K562 (cell line): Measurements from ENCODE around the gene EFHC2. TPM values are rescaled to one million over a fixed set of nuclear protein-coding genes. Genes with fewer than 3 reads are reported as not detected.

Source experiments
- ARHGAP35 ChIP-seq: fragments of 450-650 bp; IDR thresholded peaks from 2 replicates; pipeline ENCODE4 v1.6.1; 2018; ENCODE audit not compliant: partially characterized antibody
- CBX2 ChIP-seq: fragments of 200-600 bp; sonication (generic); IDR thresholded peaks from one replicate; pipeline ENCODE4 v1.6.1; 2012; ENCODE audit warnings: mild to moderate bottlenecking, low read length, inconsistent platforms; ENCODE audit not compliant: insufficient read depth, poor library complexity, severe bottlenecking
- CREB1 ChIP-seq, 2 experiments: sonication (generic) in 1 of 2; formaldehyde crosslinking in 1 of 2; IDR thresholded peaks; 2 replicates each; pipeline versions ENCODE4 v1.6.1 to v1.8.0; 2012 to 2022; ENCODE audit warnings: inconsistent platforms in 1 of 2, mild to moderate bottlenecking in 1 of 2, missing genetic modification reagents in 1 of 2, moderate library complexity in 1 of 2
- HCFC1 ChIP-seq: IDR thresholded peaks from 2 replicates; pipeline ENCODE4 v1.6.1; 2012; ENCODE audit warnings: low read depth, low read length, improper control_type of control experiment
- HMGN3 ChIP-seq: IDR thresholded peaks from 2 replicates; pipeline ENCODE4 v1.6.1; 2011; ENCODE audit warnings: borderline replicate concordance, low read depth, mild to moderate bottlenecking, mixed read lengths, low read length; ENCODE audit not compliant: insufficient read length; ENCODE audit errors: extremely low read depth
- HNRNPUL1 ChIP-seq: fragments of 200-400 bp; formaldehyde crosslinking; IDR thresholded peaks from 2 replicates; pipeline ENCODE4 v1.6.1; 2017; ENCODE audit warnings: low read length
- MTF1 ChIP-seq: fragments of 250-450 bp; sonication (Bioruptor Pico); IDR thresholded peaks from 2 replicates; pipeline ENCODE4 v1.9.0; 2021; ENCODE audit warnings: moderate library complexity, mild to moderate bottlenecking, inconsistent platforms, borderline replicate concordance
- NCOA6 ChIP-seq: fragments of 450-650 bp; IDR thresholded peaks from 2 replicates; pipeline ENCODE4 v1.6.1; 2017; ENCODE audit warnings: mild to moderate bottlenecking
- PHTF2 ChIP-seq: fragments of 250-450 bp; sonication (Bioruptor Pico); IDR thresholded peaks from 2 replicates; pipeline ENCODE4 v1.5.0; 2021; ENCODE audit warnings: mild to moderate bottlenecking
- TCF15 ChIP-seq: fragments of 250-450 bp; sonication (Bioruptor Pico); IDR thresholded peaks from 2 replicates; pipeline ENCODE4 v1.8.0; 2022; ENCODE audit warnings: moderate library complexity, mild to moderate bottlenecking, inconsistent platforms
- ZBTB11 ChIP-seq, 3 experiments: fragments of 200-800 bp in 1 of 3; fragments of 250-450 bp in 1 of 3; fragments of 450-650 bp in 1 of 3; sonication (Bioruptor Pico) in 1 of 3; sonication (Bioruptor generic) in 1 of 3; formaldehyde crosslinking in 1 of 3; IDR thresholded peaks; 2 replicates each; pipeline versions ENCODE4 v1.6.1 to v1.8.0; 2016 to 2022; ENCODE audit warnings: mild to moderate bottlenecking in 2 of 3, missing genetic modification characterization in 2 of 3, missing compliant biosample characterization in 1 of 3, moderate library complexity in 1 of 3
- ZNF12 ChIP-seq: sonication (generic); formaldehyde crosslinking; IDR thresholded peaks from 2 replicates; pipeline ENCODE4 v1.4.0; 2020; ENCODE audit warnings: mild to moderate bottlenecking, missing genetic modification reagents
- ZNF79 ChIP-seq: fragments of 250-450 bp; sonication (Bioruptor Pico); IDR thresholded peaks from 2 replicates; pipeline ENCODE4 v1.4.0; 2020; ENCODE audit warnings: low read depth, mild to moderate bottlenecking, moderate library complexity
- polyA plus RNA-seq, 8 experiments: library from polyadenylated mRNA; depleted of rRNA in 4 of 8; stranded (reverse) in 5 of 8; unstranded in 3 of 8; fragments of >200 nt; fragmentation: Nextera tagmentation in 2 of 8; fragmentation: Illumina TruSeq in 1 of 8; extraction: Ambion mirVana in 2 of 8; extraction: Trizol in 1 of 8; gene quantifications; 2 replicates each; pipeline versions ENCODE4 v1.2.1 to v1.2.3, GENCODE V29; 2011 to 2014; ENCODE audit warnings: inconsistent platforms in 1 of 8, missing spikeins in 1 of 8
- total RNA-seq, 7 experiments: library from RNA; depleted of rRNA in 6 of 7; stranded (reverse); fragments of >200 nt in 6 of 7; fragmentation: Illumina TruSeq in 2 of 7; extraction: Trizol in 2 of 7; gene quantifications; 2 replicates each; pipeline versions ENCODE4 v1.2.1 to v1.2.3, GENCODE V29; 2011 to 2021; ENCODE audit warnings: low replicate concordance in 1 of 7
- TF ChIP-seq, protein P1 (sequence below): fragments of 450-650 bp; formaldehyde crosslinking; IDR thresholded peaks from 2 replicates; pipeline ENCODE4 v1.4.0; 2022; ENCODE audit warnings: missing genetic modification characterization
- TF ChIP-seq, protein P2 (sequence below), 2 experiments: IDR thresholded peaks in 1 of 2; conservative IDR thresholded peaks in 1 of 2; 2 replicates each; pipeline ENCODE4 v1.6.1; 2016; ENCODE audit warnings: low read depth in 2 of 2, mild to moderate bottlenecking in 1 of 2, missing compliant biosample characterization in 1 of 2, missing genetic modification characterization in 1 of 2, moderate library complexity in 1 of 2
- TF ChIP-seq, protein P3 (sequence below): sonication (generic); formaldehyde crosslinking; IDR thresholded peaks from 2 replicates; pipeline ENCODE4 v1.8.1; 2023; ENCODE audit warnings: mild to moderate bottlenecking, missing genetic modification reagents

The EFHC2 gene
- total and polyA plus RNA-seq, 9 of the 15 experiments (the other 6 are each of a cell fraction or from before 2014, with no cell fraction given) = 1.3 to 8.1 (median 3.0) TPM

- no peak for TF ChIP-seq CREB1 (IDR thresholded peaks at IDR 0.05)
- no peak for TF ChIP-seq CREB1 (CRISPR knock-in tag; IDR thresholded peaks at IDR 0.05)
- TF ChIP-seq NCOA6 = no peak
- TF ChIP-seq, protein P1, sequence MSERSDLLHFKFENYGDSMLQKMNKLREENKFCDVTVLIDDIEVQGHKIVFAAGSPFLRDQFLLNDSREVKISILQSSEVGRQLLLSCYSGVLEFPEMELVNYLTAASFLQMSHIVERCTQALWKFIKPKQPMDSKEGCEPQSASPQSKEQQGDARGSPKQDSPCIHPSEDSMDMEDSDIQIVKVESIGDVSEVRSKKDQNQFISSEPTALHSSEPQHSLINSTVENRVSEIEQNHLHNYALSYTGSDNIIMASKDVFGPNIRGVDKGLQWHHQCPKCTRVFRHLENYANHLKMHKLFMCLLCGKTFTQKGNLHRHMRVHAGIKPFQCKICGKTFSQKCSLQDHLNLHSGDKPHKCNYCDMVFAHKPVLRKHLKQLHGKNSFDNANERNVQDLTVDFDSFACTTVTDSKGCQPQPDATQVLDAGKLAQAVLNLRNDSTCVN (CRISPR knock-in tag) = no peak
- no peak for TF ChIP-seq HMGN3
- no peak for TF ChIP-seq TCF15 (CRISPR knock-in tag)
- TF ChIP-seq ZNF79 = no peak
- no peak for TF ChIP-seq ARHGAP35
- no peak for TF ChIP-seq ZNF12 (CRISPR knock-in tag)
- TF ChIP-seq HNRNPUL1 = no peak
- no peak for TF ChIP-seq HCFC1
- TF ChIP-seq, protein P2, sequence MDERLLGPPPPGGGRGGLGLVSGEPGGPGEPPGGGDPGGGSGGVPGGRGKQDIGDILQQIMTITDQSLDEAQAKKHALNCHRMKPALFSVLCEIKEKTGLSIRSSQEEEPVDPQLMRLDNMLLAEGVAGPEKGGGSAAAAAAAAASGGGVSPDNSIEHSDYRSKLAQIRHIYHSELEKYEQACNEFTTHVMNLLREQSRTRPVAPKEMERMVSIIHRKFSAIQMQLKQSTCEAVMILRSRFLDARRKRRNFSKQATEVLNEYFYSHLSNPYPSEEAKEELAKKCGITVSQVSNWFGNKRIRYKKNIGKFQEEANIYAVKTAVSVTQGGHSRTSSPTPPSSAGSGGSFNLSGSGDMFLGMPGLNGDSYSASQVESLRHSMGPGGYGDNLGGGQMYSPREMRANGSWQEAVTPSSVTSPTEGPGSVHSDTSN (CRISPR knock-in tag; IDR thresholded peaks at IDR 0.05; ENCODE audit: low read depth) = no peak
- TF ChIP-seq, protein P2 (tag; conservative IDR thresholded peaks at IDR 0.05; ENCODE audit: low read depth) = no peak
- TF ChIP-seq ZBTB11 (CRISPR knock-in tag; IDR thresholded peaks at IDR 0.05) = no peak
- TF ChIP-seq PHTF2 (CRISPR knock-in tag) = no peak
- TF ChIP-seq MTF1 (CRISPR knock-in tag) = no peak
- TF ChIP-seq, protein P3, sequence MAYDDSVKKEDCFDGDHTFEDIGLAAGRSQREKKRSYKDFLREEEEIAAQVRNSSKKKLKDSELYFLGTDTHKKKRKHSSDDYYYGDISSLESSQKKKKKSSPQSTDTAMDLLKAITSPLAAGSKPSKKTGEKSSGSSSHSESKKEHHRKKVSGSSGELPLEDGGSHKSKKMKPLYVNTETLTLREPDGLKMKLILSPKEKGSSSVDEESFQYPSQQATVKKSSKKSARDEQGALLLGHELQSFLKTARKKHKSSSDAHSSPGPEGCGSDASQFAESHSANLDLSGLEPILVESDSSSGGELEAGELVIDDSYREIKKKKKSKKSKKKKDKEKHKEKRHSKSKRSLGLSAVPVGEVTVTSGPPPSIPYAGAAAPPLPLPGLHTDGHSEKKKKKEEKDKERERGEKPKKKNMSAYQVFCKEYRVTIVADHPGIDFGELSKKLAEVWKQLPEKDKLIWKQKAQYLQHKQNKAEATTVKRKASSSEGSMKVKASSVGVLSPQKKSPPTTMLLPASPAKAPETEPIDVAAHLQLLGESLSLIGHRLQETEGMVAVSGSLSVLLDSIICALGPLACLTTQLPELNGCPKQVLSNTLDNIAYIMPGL (CRISPR knock-in tag) = no peak
- no peak for TF ChIP-seq CBX2
Observed at GRCh38 chrX:44343412-44344141, at the start of gene EFHC2 (continued).
